NB4 (cell line): Measurements from ENCODE around the gene CAMKMT.

ENCODE experiments used
- DNase-seq: peaks from one replicate; pipeline ENCODE4 v3.0.0; 2010; ENCODE audit warnings: low read depth
- H3K4me3 ChIP-seq: one replicate; pipeline ENCODE4 v1.5.1; 2011; ENCODE audit warnings: mild to moderate bottlenecking, low read depth, low read length, moderate library complexity
- MAX ChIP-seq: IDR thresholded peaks from 2 replicates; pipeline ENCODE4 v1.6.1; 2011; ENCODE audit warnings: low read depth, low read length
- MYC ChIP-seq: IDR thresholded peaks from 2 replicates; pipeline ENCODE4 v1.6.1; 2011; ENCODE audit warnings: low read depth, low read length
- POLR2A ChIP-seq: IDR thresholded peaks from 2 replicates; pipeline ENCODE4 v1.6.1; 2011; ENCODE audit warnings: mild to moderate bottlenecking; ENCODE audit not compliant: insufficient read length; ENCODE audit errors: extremely low read depth
- TF ChIP-seq, protein P1 (sequence below): IDR thresholded peaks from one replicate; pipeline ENCODE4 v1.5.1; 2012; ENCODE audit warnings: low read depth, low read length

Gene CAMKMT

GRCh38 chr2:44687686-44688455 is 326.1 kb downstream of the CAMKMT start:
- no peak for DNase-seq
- TF ChIP-seq MAX (no peak), MYC (no peak), POLR2A (no peak)
- TF ChIP-seq, protein P1, sequence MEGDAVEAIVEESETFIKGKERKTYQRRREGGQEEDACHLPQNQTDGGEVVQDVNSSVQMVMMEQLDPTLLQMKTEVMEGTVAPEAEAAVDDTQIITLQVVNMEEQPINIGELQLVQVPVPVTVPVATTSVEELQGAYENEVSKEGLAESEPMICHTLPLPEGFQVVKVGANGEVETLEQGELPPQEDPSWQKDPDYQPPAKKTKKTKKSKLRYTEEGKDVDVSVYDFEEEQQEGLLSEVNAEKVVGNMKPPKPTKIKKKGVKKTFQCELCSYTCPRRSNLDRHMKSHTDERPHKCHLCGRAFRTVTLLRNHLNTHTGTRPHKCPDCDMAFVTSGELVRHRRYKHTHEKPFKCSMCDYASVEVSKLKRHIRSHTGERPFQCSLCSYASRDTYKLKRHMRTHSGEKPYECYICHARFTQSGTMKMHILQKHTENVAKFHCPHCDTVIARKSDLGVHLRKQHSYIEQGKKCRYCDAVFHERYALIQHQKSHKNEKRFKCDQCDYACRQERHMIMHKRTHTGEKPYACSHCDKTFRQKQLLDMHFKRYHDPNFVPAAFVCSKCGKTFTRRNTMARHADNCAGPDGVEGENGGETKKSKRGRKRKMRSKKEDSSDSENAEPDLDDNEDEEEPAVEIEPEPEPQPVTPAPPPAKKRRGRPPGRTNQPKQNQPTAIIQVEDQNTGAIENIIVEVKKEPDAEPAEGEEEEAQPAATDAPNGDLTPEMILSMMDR = no peak
- H3K4me3 ChIP-seq = no peak overlapping the region

DNA sequence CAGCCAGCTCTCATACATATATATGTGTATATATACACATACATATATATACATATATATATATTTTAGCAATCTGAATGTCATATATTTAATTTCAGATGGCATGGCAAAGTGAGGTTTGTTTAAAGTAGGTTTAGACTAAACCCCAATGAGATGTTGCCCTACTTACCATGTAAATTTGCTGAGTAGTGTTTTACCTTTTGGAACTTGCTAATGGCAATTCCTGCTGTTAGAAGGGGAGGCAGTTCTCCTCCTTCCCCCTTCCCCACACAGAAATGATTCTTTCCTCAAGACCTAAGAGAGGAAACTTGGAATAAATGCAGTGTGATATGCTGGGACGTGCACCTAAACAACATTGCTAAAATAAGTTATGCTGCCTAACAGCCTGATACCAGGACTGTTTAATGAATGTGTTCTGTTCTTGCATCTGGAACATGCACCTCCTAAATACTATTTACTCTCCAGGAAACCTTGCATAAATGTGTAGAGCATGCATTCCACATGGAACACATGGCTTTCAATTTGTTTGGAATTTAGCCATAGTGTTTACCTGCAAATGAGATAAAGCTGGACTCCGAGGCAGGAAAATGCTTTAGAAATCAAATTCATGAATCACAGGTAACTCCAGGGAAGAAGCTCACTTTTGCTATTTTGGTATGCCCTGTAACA is 326.8 kb downstream of the CAMKMT start:
- DNase-seq = no peak
- H3K4me3 ChIP-seq = no peak overlapping the region
- no peak for TF ChIP-seq MYC
- TF ChIP-seq POLR2A = no peak
- TF ChIP-seq, protein P1 = no peak
- TF ChIP-seq MAX = no peak

DNA sequence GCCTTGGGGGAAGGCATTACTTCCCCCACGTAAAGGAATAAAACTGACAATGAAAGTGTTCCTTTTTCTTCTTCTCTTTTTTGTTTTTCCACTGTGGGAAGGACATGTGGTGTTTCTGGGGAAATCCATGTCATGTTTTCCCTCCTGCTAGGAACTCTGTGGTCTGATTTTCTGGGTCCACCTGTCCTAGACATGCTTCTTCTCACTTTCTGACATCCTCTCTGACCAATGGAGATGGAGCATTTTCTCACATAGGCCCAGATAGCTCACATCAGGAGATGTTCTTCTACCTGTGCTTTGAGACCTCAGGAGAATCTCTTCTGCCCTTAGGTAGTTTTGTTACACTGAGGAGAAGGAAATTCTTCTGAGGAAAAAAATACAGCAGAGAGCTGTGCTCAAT is 327.8 kb downstream of the CAMKMT start:
- no peak overlapping the region for H3K4me3 ChIP-seq
- no peak for TF ChIP-seq POLR2A
- TF ChIP-seq MAX = no peak
- TF ChIP-seq, protein P1 = no peak
- no peak for TF ChIP-seq MYC
- no peak for DNase-seq

DNA sequence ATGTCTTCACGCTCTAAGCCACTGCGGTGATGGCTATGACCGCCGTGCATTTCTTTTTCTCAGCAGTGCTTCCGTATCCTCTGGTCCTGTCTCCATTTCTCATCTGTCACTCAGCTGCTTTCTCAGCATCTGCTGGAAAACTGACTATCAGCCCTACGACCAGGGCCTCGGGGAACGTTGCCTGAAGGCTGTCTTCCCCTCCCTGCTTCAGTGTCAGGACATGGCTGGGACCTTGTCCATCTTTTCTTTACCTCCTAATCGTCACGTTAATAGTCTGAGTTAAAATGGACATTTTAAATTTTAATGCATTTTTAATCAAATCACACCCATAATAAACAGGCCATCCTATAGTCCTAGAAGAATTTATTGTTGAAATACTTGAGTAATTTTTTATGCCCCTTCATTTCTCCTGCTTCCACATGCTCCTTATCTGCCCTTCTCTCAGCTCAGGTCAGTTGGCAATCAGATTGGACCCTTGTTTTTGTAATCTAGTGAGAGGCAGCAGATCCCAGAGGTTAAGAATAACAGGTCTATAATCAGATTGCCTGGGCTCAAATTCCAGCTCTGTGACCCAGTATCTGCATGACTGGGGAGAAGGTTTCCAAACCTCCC is 329.5 kb downstream of the CAMKMT start:
- no peak for TF ChIP-seq MYC
- no peak for TF ChIP-seq POLR2A
- TF ChIP-seq MAX = no peak
- TF ChIP-seq, protein P1 = no peak
- no peak overlapping the region for H3K4me3 ChIP-seq
- DNase-seq = no peak

- no peak for DNase-seq
- TF ChIP-seq, protein P1 = no peak
- TF ChIP-seq POLR2A (no peak), MAX (no peak), MYC (no peak)
- no peak overlapping the region for H3K4me3 ChIP-seq
Measured at GRCh38 chr2:44692821-44693220, 331.1 kb downstream of the CAMKMT start.
